HG03520 (cell line): Measurements from ENCODE around the gene ACTR5.

Source experiments
- ATAC-seq: cut with Tn5 transposase; IDR thresholded peaks from one replicate; pipeline ENCODE4 v1.9.1; 2021; ENCODE audit warnings: mild to moderate bottlenecking, moderate library complexity; ENCODE audit not compliant: unreplicated experiment

ACTR5 gene

DNA sequence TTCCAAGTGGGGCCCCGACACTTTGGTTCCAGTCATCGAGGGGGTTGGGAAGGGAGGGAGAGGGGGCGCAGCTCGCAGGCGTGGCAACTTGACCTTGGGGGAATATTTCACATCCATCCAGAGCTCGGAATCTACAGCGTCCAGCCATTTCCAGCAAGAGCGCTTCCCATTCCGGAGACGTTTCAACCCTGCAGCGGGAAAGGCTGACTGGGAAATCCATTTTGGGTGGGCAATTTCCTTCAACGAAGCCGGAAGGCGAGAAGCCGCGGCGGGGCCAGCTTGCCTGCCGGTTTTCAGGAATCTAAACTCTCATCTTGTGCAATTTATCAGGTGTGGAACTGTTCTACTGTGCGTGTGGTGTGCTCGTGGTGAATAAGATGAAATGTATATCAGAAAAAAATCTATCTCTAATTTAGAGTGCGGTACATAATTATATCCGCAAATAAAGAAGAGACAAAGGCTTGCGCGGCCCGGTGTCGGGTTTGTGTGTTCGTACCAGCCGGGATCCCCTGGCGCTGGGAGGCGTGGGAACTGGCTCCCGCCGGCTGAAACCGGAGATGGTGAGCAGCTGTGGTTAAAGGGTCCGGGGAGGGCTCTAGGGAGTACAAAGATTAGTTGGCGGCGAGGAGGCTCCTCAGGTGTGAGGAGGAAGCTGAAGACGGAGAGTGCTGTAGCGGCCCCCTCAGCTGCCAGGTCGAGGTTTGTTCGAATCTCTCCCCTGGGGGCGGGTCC lies 19.2 kb upstream of the ACTR5 start:
- no peak for ATAC-seq

DNA sequence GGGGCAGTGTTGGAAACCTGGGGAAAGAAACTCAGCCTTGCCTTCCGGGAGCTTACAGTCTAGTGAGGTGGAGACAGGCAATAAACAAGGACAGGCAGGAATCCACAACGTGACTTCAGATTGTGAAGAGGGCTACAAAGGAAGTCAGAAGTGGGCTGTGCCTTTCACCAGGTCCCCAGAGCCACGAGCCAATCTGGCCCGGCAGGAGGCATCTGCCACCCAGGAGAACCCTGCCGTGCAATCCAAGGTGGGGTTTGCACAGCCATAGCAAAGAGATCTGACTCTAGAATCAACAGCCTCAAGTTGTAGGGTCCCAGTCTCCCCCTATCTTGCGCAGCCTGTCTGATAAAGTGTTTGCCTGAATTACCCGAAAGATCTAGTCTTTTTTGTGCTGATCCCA lies 18.5 kb upstream of the ACTR5 start:
- no peak for ATAC-seq

DNA sequence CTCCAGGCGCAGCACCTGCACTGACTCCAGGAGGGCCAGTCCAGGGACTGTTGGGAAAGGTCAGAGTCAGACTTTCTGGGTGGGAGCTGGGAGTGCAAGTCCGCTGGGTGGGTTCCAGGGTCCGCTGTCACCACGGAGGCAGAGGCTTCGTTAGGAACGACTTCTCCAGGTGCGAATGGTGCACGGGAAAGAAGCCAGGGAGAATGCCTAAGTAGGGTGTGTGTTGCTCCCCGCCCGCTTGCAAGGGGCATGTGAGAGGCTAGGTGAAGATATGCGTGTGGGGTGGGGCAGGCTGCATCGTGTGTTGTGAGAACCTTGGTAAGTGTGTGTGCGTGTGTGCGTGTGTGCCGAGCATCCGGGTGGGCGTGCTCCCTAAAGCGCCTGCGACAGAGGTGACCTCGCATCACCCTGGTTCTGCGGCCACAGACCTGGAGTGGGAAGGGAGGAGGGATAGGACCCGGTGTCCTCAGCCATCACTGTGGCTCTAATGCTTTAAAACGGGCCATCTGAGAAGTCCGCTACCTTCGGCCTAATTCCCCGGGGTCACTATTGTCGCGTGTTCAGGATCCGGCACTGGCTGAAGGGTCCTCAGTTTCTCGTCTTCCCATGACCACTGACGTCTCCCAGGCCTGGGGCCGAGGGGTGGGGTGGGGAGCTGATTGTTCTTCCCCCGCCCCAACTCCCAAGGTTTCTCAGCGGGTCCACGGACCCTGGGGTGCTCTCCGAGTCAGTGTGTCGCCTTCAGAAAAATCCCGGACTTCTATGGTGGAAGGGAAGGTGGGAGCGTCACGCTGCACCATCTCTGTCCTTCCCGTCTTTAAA lies 17.9 kb upstream of the ACTR5 start:
- no peak for ATAC-seq

DNA sequence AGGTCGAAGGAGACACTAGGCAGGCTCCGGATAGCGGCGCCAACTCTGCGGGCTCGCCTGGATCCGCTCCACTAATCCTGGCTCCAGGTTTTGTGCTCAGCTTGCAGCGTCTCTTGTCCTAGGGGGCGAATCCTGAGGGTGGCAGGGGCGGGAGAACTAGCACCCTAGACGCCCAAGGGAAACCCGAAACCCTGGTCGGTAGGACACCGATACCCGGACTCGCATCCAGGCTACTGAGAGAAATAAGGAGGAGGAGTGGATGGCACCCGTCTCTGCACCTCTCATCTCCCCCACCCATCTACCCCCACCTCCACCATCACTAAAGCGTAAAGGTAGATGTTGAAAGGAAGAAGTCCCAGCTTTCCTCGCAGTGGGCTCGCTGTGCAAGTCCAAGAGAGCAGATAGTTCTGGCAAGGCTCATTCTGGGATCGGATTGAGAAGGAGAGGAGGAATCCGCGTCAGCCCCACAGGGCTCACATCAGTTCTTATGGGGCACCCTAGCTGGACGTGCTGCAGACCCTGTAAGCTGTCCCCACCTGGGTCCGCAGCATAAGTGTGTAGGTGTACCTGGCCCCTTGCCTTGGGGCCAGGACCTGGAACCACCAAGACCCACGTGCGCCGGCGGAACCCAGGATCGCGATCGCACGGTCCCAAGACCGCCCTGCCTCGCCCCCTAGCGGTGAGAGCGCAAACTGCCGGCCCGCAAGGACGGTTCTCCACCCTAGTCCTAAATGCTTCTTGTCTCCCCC lies 17.1 kb upstream of the ACTR5 start:
- ATAC-seq, result no peak

DNA sequence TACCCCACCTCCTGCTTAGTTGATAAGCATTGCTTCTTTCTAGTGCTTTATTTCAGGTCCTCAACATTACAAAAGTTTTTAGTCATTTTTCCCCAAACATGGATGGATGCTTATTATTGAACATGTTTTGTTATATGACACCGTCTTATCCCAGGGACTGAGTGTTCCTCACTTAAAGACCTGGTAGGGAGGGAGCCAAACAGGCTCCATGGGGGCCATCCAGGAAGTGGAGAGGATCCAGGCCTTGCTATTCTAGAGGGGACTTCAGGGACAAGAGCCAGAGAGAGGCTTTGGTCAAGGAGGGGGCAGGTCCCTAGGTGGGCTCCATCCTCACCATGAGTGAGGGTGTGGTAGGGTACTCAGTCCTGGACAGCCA lies 16.5 kb upstream of the ACTR5 start:
- ATAC-seq, result no peak

GRCh38 chr20:38732981-38733380 lies 15.3 kb upstream of the ACTR5 start:
- ATAC-seq, result no peak

GRCh38 chr20:38735172-38735571 lies 13.1 kb upstream of the ACTR5 start:
- ATAC-seq, result no peak

- ATAC-seq, result no peak
Observed at GRCh38 chr20:38737887-38738286, 10.4 kb upstream of the ACTR5 start.

DNA sequence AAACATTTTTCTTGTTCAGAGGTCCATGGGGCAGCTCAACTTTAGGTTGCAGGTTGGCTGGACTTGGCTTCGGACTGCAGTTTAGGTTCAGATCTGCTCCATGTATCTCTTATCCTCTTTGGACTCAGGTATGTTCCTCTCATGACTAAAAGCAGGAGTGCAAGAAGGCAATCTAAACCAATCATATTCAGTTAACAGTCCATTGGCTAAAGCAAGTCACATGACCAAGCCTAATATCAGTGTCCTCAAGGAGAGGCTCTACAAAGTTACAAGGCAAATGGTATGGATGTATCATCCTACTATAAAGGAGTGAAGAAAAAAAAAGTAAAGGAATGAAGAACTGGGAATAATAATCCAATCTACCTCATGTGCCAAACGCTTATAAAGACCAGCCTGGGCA lies 2.5 kb upstream of the ACTR5 start:
- ATAC-seq, result no peak

- ATAC-seq, result no peak
Observed at GRCh38 chr20:38747495-38748096, 664 bp upstream of the ACTR5 start.

GRCh38 chr20:38748861-38749149 lies 545 bp downstream of the ACTR5 start:
- ATAC-seq, result peak; percentile 21

DNA sequence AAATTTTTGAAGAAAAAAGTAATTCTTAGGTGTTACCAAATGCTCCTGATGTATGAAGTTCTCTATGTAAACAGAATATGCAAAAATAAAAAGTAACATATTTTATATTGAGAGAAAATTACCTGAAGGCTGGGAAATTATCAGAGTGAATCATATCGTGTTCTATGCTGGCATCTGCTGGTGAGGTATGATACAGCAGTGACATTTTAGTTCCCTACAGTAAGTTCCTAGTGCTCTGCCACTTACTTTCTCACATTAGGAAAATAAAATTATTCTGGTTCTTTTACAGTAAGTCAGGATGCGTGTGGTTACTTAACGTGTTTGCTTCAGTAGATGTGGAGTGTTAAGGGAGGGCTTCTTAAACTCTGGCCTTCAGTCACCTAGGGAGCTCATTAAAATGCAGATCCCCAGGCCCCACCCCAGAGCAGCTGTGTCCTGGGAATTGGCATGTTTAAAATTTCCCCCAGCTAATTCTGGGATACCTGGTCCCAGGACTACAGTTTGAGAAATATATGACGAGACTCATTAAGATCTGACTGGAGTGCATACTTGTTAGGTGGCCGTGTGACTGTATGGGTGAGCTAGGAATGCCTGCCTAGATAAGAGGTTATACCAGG lies 3.2 kb downstream of the ACTR5 start:
- ATAC-seq, result no peak

- ATAC-seq, result no peak
Observed at GRCh38 chr20:38752029-38752428, 3.8 kb downstream of the ACTR5 start.

- ATAC-seq, result no peak
Observed at GRCh38 chr20:38754924-38755323, 6.7 kb downstream of the ACTR5 start.

- ATAC-seq, result no peak
Observed at GRCh38 chr20:38755324-38755910, 7.2 kb downstream of the ACTR5 start.

- no peak for ATAC-seq
Observed at GRCh38 chr20:38757145-38757775, 9.0 kb downstream of the ACTR5 start.

GRCh38 chr20:38759106-38759505 lies 10.8 kb downstream of the ACTR5 start:
- ATAC-seq, result no peak

DNA sequence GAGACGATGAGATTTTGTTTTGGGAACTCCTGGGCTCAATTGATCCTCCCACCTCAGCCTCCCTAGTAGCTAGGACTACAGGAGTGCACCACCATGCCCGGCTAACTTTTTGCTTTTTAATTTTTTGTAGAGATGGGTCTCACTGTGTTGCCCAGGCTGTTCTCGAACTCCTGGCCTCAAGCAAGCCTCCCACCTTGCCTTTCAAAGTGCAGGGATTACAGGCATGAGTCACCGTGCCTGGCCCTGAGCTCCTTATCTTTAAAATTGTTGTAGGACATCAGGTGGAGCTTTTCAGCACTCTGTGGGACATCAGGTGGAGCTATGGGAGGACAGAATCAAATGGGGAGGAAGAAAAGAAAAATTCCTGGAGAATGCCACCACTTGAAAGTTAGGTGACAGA lies 12.7 kb downstream of the ACTR5 start:
- no peak for ATAC-seq

DNA sequence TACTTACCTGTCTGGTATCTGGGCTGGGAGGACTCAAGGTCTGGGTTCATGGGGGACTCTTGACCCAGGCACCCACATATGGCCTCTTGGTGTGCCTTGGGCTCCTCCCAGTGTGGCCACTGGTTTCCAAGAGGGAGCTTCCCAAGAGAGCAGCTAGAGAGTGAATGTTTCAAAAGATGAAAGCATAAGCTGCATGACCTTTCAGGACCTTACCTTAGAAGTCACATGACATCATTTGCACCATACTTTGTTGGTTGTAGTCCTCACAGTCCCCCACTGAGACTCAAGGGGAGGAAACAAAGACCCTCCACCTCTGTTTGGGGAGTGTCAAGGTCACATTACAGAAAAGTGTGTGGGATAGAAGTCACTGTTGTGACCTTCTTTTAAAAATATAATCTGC lies 13.9 kb downstream of the ACTR5 start:
- no peak for ATAC-seq

DNA sequence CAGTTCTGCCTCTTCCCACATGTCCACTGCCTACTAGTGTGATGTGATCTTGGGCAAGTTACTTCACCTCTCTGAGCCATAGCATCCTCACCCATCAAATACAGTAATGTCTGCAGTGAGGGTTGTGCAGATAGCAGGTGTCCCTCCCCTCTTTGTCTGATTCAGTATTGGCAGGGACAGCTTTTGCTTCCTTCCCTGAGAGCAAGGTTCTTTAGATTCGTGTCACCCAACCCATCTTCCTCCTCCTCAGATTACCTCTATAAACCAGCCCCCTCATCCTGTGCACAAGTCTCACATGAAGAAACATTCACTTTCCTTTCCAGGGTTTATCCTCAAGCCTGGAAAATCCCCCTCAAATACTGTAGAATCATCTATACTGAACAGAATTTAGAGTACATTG lies 15.4 kb downstream of the ACTR5 start:
- ATAC-seq, result no peak
